GM18517 (cell line): ENCODE measurements around the gene RCBTB2.

ENCODE experiments used
- ATAC-seq: cut with Tn5 transposase; IDR thresholded peaks from one replicate; pipeline ENCODE4 v1.9.1; 2021; ENCODE audit warnings: mild to moderate bottlenecking, moderate library complexity; ENCODE audit not compliant: unreplicated experiment

Gene RCBTB2

DNA sequence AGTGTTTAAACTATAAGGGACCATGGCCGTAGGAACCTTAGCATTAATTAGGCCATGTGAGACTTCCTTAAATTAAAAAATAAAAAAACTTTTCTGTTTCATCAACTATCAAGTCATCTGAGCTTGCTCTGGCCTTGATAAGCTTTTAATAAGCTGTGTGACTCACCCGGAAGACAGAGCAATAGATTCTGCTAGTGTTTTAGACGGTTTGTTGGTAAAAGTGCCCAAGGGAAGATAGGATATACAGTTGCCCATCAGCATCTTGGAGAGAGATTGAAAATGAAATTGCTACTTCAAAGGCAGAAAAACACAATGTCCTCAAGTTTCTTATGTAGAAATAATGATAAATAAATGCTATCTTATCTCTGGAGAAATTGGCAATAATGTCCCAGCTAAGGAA, 31.2 kb upstream of the RCBTB2 start:
- no peak for ATAC-seq

DNA sequence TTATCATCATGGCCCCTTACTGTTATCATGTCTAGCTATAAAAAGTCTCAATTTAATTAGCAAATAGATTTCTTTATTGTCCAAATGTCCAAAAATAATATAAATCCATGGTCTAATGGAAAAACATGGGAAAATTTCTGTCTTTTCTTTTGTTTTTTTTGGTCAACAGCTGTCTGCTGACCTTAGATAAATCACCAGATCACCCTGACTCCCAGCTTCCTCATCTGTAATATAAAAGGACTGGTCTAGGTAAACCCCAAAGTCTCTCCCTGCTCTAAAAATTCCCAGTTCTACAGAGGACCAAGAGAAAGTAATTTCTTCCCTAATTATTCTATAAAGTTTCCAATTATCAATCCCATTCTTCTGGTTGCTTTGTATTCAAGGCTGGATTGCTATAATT, 30.7 kb upstream of the RCBTB2 start:
- no peak for ATAC-seq

DNA sequence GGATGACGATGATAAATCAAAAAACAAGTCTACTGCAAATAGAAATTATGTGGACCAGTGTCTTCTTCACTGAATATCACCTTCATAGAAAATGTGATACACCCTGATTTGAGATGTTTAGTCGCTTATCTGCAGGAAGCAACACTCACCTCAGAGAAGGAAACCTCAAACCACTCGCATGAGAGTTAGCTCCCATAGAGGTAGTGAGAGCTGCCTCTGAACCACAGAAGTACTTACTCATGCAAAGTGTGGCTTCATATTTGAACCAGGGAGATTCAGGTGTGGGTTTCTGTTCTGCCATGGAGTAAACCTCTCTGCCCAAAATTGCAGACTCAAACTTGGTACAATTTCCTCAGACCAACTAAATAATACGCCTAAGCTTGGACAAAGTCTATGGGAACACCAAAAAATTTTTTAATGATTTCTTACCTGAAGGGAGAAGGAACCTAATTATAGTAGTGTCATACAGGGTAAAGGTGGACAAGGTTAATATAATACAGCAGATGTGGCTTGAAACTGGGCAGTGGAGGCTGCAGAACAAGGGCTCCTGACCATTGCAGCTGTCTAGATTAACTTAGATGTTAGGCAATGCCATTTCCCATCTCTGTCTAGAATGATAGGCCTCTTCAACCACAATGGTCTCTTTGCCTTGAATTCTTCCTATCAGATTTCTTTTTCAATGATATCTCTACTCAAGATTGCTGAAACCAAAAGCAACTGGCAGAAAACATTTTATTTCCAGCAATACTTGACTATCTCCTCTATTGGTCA, 29.6 kb upstream of the RCBTB2 start:
- ATAC-seq, result peak; percentile 96

DNA sequence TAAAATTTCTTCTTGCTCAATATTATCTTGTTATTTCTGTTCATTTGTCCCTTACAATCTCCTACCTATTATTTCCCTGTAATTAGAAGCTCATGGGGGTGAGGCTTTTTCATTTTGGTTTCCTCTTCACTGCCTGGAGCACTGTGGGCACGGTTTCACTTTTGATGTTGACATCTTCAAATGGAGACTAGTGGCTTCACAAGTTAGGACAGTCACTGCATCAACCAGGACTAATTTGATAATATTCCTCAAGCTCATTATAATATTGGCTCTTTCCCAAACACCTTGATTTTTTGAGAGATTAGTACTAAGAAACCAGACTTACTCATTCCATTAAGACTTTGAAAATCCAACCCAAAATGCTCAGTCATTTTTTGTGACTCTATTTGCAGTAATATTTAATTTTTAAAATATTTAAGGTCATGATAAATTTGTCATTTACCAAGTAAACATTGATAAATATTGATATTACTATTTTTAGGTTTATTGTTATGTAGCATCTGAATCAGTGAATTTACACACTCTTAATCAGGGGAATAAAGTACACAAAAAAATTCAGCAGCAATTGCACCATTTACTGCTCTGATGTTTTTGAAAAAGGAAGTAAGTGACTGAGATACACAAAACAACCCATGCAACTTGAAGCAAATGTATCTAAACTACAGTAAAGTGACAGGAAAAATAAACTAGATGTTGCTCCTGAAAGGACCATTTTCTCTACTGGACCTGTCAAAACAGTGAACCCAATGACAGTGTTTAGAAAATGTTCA, 28.8 kb upstream of the RCBTB2 start:
- ATAC-seq, result no peak

DNA sequence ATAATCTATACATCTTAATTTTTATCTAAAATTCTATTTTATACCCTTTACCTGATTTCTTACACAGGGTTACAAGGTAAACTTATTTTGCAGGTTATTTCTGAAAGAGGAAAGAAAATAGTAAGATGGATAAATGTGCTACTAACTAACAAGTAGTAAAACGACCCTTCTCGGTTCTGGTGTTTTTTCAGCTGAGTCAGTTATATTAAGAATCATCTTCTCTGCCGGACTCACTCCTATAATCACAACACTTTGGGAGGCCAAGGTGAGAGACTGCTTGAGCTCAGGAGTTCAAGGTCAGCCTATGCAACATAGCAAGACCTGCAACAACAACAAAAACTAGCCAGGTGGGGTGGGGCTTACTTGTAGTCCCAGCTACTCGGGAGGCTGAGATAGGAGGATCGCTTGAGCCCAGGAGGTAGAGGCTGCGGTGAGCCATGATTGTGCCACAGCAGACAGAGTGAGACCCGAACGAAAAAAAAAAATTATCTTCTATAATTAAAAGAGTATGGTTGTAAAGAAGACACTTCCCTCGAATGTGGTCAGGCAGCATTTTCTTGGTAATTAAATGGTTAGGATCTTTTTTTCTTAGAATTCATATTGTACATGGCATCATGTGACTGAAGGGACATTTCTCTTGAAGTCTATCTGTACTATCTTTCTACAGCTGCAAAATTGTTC, 27.9 kb upstream of the RCBTB2 start:
- ATAC-seq, result no peak

DNA sequence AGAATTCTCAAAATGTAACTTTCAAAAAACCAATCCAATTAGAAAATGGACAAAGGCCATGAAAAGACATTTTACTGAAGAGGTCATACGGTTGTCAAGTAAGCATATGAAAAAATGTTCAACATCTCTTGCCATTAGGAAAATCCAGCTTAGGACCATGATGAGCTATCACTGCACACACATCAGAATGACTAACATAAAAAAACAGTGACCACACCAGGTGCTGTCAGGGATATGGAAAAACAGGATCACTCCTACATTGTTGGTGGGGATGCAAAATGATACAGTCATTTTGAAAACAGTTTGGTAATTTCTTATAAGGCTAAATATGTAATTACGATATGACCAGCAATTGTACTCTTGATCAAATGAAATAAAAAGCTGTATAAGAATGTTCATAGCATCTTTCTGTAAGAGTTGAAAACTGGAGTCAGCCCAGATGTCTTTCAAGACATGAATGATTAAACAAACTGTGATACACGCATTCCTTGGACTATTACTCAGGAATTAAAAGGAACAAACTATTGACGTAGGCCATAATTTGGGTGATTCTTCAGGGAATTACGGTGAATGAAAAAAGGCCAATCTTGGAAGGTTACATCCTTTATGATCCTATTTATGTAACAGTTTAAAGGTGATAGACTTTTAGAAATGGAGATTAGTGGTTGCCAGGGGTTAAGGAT, 26.9 kb upstream of the RCBTB2 start:
- ATAC-seq, result no peak

DNA sequence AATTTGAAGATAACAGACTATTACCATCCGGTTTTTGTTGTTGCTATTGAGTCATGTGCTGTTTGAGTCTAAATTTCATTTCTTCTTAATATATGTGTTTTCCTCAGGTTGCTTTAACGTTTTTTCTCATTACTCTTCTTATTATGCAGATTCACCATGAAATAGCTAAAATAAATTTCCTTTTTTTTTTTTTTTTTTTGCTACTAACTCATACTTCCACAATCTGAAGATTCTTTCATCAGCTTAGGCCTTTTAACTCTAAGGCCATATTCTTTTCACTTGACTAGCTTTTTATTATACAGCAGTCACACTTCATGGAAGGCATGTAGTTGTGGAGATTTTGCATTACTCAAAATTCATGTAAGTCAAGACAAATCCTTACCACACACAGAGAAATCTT, 23.9 kb upstream of the RCBTB2 start:
- no peak for ATAC-seq

DNA sequence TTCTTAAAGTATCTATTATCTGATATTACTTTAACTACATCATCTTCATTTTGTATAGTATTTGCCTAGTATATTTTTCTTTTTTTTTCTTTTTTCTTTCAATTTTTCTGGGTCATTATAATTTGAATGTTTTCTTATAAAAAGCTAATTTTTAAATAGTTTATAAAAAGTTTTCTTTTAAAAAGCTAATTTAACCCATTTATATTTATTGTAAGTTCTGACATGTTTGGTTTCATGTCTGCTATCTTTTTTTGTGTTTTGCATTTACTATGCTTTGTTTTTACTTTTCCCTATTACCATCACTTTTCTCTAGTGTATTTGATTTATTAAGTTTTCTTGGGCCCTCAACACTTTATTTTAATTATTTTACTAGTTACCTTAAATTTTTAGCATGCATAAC, 22.6 kb upstream of the RCBTB2 start:
- no peak for ATAC-seq

DNA sequence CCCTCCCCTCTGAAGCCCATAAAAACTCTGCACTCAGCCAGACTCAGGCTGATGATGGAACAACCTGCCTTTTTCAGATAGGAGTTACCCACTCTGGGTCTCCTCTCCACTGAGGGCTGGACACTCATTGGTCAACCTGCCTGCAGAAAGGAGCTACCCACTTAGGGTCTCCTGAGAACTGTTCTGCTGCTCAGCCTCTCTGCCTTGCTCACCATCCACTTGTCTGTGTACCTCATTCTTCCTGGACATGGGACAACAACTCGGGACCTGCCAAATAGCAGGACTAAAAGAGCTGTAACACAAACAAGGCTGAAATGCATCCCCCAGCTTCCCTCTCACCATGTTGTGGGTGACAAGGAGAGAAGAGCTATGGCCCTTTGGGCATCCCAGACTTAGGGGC, 18.4 kb upstream of the RCBTB2 start:
- ATAC-seq, result no peak

DNA sequence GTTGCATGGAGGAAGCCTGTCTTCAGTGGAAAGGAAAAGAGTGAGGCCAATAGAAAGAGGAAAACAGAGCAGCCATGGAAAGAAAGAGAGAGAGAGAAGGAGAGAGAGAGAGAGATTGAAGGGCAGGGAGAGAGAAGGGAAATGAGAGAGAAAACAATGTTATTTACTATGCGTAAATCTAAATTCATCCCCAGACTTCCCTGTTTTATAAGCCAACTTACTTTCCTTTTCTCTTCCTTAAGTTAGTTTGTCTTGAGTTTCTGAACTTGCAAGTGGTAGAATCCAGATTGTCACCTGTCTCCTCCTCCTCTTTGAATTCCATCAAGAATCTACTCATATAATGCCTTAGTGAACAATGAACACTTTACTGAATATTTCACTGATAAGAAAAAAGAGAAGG, 16.8 kb upstream of the RCBTB2 start:
- no peak for ATAC-seq

DNA sequence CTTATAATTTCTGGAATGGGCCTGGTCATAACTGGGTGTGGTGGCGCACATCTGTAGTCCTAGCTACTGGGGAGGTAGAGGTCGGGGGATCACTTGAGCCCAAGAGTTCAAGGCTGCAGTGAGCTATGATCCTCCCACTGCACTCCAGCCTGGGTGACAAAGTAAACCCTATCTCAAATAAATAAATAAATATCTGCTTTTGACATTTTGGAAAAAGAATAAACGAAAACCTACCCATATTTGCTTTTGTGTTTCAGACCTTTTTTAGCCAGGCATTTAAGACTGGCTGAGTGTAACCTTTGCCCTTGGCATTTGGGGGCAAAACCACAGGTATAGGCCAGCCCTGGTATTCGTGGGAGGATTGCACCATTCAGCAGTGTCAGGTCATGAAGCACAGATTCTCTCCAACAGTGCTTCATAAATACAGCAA, 14.8 kb upstream of the RCBTB2 start:
- no peak for ATAC-seq

DNA sequence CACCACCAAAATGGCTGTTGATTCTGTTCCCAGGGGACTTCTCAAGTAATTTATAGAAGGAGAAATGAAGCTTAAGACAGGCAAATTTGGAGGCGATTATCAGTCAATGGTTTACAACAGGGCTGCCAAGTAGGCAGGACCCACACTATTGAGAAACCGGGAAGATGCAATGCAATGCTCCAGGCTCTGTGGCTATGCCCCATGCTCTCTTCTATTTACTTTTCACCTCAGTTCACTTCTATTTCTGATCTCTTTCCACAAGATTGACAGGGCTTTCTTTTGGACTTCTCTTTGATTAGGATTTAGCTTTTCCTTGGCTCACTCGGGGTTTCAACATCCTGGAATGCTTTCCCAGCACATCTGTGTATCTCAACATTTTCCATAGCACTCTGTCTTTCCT, 12.7 kb upstream of the RCBTB2 start:
- ATAC-seq, result no peak

DNA sequence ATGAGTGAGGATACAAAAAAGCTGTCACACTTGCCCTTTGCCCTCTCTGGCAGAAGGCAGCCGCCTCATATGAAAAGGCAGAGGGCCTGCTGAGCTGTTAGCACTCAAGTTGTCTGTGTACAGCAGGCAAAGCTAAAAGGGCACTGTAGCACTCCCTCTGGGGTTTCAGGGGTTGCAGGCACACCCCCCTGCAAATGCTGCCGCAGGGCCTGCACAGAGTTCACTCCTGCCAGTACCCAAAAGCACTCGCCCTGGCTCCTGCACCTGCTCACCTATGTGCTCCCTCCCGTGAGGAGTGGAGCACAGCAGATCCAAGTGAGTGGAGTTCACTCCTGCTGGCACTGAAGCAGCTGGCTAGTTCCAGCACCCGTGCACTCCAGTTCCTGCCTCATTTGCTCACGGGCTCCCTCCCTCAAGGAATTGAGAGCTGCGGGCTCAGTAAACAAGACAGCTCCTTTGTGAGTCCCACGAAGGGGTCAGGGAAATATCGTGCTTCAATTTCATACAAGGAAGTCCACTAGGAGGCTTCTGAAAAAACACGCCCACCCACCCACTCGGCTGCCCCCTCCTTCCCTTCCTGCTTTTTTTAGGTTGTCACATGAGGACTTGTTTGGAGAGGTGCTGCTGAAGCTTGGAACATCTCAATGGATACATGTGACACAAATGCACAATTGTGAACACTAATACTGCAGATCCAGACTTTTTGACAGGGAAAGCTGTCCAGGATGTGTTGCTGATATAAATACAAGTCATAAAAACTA, 9.9 kb upstream of the RCBTB2 start:
- no peak for ATAC-seq

DNA sequence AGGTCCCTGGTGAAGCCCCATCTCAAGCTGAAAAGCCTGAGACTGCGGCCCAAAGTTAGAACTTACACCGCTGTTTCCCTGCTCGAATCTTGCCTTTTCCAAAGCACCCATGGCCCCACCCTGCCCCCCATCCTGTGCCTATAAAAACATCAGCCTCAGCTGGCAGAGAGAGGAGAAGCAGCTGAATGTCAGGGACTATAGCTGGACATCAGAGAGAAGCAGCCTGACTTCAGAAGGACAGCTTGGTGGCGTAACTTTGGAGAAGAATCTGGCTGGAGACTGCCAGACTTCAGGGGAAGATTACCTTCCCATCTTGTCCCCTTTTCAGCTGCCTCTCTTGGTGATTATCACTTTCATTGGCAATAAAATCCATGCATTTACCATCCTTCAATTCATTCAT, 9.3 kb upstream of the RCBTB2 start:
- no peak for ATAC-seq

DNA sequence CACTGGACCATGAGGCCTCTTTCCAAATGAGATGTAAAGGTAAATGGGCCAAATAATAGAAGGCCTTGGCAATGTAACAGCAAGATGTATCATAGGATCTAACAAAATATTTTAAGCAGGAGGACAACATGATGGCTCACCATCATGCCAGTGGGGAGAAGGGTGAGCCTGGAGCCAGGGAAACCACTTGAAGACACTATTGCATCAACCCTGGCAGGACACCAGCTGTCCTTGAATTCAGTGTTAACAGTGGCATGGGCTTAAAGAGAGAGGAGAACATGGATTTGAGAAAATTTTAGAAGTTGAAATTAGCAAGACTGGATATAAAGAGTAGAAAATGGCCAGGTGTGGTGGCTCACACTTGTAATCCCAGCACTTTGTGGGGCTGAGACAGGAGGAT, 6.7 kb upstream of the RCBTB2 start:
- no peak for ATAC-seq

DNA sequence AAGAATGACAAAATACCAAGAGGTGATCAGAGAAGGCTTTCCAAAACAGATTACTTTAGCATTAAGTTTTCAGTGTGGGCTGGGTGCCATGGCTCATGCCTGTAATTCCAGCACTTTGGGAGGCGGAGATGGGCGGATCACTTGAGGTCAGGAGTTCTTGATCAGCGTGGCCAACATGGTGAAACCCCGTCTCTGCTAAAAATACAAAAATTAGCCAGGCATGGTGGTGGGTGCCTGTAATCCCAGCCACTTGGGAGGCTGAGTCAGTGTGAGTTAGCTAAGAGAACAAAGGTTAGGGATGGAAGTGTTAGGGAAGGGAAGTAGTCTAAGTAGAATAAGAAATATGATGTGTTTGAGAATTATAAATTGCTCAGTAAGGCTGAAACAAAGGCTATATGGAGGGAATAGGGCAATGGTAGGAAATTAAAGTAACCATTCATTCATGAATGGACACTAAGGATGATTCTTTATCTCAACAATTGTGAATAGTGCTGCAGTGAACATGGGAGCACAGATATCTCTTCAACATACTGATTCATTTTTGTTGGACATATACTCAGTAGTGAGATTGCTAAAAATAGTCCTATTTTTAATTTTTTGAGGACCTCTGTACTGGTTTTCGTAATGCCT, 3.9 kb upstream of the RCBTB2 start:
- no peak for ATAC-seq

DNA sequence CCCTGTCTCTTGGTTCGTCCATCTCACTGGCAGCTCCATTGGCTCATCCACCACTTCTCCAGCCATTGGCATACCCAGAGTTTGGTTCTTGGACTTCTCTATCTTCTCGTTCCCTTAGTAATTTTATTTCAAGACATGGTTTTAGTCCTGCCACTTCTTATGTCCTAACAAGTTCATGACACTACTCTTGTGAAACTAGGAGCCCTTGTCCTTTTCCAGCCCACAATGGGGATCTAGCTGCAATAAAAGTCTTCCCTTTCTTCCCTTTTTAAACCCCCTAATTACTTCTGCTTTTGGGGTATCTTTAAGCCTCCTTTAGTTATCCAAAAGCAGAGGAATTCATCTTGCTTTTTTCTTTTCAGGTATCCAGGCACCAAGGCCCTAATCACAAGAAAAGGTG, 2.9 kb upstream of the RCBTB2 start:
- no peak for ATAC-seq

DNA sequence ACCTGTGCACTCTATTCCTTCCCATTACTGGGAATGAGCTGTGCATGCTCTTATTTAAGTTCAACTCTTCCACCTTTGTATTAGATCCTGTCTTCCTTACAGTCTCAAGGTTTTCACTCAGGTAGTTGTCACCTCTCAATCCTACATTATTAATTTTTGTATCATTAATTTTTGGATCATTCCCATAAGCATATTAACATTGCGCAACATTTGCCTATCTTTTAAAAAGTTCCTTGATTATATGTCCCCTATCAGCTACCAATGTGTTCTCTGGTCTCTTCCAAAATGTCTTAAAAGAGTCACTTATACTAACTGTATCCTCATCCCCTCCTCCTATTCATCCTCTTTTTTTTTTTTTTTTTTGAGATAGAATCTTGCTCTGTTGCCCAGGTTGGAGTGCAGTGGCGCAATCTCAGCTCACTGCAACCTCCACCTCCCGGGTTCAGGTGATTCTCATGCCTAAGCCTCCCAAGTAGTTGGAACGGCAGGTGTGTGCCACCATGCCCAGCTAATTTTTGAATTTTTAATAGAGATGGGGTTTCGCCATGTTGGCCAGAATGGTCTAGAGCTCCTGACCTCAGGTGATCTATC, 2.1 kb upstream of the RCBTB2 start:
- no peak for ATAC-seq

DNA sequence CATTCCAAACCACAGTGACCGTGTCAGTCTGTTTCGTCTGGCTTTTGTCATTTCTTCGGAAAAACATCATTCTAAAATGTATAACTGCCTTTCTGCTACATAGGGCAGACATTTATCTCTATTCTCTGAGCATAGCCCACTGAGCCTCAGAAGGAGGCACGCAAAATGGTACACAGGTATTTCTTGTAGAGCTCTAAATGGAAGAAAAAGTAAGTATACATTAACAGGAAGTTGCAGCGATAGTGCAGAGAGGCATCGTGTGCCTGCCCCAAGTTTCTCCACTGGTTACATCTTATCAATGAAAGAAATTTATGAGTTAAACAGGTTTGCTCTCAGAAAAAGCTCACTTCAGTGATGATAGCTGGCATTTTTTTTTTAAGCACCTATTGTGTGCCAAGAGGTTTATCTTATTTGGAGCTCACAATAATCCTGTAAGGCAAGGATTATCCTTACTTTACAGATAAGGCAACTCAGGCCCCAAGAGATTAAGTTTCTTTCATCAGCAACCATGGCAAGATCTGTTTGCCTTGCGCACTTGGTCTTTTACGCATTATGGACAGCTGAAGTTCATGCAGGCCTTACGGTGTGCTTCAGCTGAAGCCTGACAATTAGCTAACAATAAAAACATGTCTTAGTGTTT, 1.2 kb upstream of the RCBTB2 start:
- no peak for ATAC-seq

DNA sequence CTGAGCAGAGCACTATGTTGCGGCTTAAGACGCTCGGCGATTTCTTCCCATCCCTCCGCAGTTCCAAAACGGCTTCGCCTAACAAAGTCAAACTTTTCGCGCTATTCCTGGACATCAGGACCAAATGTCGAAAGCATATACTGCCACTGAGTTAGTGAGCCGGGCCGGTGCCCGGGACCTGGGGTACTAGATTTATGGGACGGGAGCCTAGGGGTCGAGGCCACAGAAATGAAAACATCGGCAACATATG, 699 bp downstream of the RCBTB2 start:
- peak; percentile 11 for ATAC-seq
